Measurements from ENCODE around the gene OSBPL2.
A peak's percentile ranks its signal among the peaks of the same experiment; 100 is the strongest.

The OSBPL2 gene

DNA sequence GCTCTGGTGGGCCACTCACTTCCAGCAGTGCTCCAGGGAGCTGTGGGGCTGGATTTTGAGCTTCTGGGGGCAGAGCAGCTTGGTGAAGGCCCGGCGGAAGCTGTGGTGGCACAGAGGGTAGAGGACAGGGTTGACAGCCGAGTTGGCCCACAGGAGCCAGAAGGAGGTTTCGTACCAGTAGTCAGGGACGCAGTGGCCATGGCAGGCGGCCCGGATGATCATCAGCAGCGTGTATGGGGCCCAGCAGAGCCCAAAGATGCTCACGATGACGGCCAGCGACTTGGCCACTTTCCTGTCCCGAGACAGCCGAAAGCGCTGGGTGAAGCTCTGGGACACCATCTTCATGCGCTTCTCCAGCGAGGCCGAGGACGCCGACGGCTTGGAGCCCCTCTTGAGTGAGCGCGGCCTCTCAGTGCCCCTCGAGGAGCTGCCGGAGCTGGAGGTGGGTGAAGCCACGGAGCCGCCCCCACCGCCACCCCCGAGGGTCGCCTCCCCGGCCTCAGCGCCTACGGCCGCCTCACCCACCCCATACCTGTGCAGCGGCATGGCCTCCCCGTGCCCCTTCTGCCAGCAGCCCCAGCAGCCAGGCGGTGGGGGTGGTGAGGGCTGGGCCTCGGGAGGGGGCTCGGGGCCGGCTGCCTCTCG is 22.2 kb upstream of the OSBPL2 start:
- H3K27me3 ChIP-seq (ENCODE audit: control insufficient read depth in 1 of 2, insufficient read depth in 2 of 2, low read length in 2 of 2): peaks cover 53 to 66% of the 10 kb centered on the region in 2 donors
- no peaks in the 10 kb centered on the region for H3K36me3 ChIP-seq (ENCODE audit: control insufficient read depth in 2 of 2, insufficient read depth in 2 of 2, low read length in 2 of 2)
- no peak overlapping the region for H3K27ac ChIP-seq (ENCODE audit: low read length)
- no peak overlapping the region for H3K4me3 ChIP-seq (ENCODE audit: low read length in 2 of 2)
- no peaks in the 10 kb centered on the region for H3K9me3 ChIP-seq (ENCODE audit: control insufficient read depth in 2 of 2, low read length in 2 of 2)
- H3K9ac ChIP-seq (ENCODE audit: low read length in 2 of 2): no peak overlapping the region
- peaks cover 8% of the 10 kb centered on the region for H3K4me1 ChIP-seq (ENCODE audit: control insufficient read depth, insufficient read depth, low read length)

DNA sequence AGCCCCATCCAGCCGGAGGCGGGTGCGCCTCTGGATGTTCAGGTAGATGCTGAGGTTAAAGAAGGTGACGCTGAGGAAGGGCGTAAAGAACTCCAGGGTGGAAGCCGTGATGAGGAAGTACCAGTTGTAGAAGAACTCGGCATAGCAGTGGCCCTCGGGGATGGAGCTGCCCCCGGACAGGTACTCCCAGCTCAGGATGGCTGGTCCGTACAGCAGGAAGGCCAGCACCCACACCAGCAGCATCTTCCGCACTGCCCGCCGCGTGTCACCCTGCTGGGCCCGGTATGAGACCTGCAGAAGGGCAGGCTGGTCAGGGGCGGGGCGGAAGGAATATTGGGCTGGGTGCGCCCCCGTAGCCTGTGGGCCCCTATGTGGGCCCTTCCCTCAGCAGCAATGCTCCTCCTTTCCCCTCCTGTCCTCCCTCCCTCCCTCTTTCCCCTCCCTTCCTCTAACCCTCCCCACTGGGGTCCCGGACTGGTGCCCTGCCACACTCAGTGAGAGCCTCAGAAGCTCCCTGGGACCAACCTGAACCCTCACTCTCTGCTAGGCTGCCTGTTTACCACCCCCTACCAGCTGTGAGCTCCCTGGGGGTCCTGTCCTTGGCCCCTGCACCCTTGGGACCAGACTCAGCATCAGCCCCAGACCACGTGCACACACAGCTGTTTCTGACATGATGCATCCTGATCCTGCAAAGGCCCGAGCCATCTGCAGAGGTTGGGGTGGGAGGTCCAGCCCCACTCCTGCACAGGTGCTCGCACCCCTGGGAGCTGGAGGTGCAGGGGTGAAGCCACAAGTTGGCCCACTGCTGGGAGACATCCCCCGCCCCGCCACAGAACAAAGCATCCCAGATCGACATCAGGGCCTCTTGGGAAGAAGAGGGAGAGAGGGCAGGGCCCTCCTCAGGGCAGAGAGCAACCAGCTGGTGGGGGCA is 21.4 kb upstream of the OSBPL2 start:
- no peaks in the 10 kb centered on the region for H3K9me3 ChIP-seq (ENCODE audit: control insufficient read depth in 2 of 2, low read length in 2 of 2)
- H3K27ac ChIP-seq (ENCODE audit: low read length): no peak overlapping the region
- H3K27me3 ChIP-seq (ENCODE audit: control insufficient read depth in 1 of 2, insufficient read depth in 2 of 2, low read length in 2 of 2): peaks cover 54 to 66% of the 10 kb centered on the region in 2 donors
- no peak overlapping the region for H3K9ac ChIP-seq (ENCODE audit: low read length in 2 of 2)
- H3K4me1 ChIP-seq (ENCODE audit: control insufficient read depth, insufficient read depth, low read length): peaks cover 8% of the 10 kb centered on the region
- H3K4me3 ChIP-seq (ENCODE audit: low read length in 2 of 2): no peak overlapping the region
- H3K36me3 ChIP-seq (ENCODE audit: control insufficient read depth in 2 of 2, insufficient read depth in 2 of 2, low read length in 2 of 2): no peaks in the 10 kb centered on the region

DNA sequence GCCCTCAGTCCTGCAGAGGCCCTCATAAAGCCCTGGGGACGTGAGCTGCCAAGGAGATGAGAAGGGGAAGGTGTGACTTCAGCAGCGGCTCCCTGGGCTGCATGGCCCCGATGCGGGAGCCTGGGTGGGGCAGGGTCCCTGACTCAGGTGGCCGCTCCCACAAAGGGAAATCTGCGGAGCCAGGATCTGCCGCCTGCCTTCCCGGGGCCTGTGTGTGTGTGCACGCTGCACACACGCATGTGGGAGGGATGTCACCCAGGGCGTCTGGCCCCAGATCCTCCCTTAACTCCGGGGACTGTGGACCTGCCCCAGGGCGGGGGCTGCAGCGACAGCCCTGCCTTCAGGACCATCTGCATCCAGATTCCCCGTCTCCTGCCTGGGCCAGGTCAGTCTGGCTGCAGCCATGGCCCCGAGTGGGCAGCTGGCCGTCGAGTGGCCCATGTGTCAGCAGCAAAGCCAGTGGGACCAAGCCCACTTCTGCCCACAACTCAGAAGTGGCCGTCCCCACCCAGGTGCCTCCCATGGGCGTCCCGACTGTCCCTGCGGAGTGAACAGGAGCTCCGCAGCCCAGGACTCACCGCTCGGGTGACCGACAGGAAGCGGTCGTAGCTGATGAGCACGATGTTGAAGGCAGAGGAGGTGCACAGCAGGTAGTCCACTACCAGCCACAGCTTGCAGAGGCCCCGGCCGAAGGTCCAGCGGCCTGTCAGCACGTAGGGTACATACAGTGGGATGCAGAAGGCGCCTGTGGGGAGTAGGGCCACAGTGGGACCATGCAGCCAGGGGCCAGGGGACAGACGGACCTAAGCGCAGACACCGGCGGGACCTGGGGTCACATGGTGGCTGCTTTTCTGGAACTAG is 20.2 kb upstream of the OSBPL2 start:
- Histone ChIP-seq H3K36me3 (ENCODE audit: control insufficient read depth in 2 of 2, insufficient read depth in 2 of 2, low read length in 2 of 2) (no peaks in the 10 kb centered on the region), H3K9ac (ENCODE audit: low read length in 2 of 2) (no peak overlapping the region), H3K27ac (ENCODE audit: low read length) (no peak overlapping the region), H3K4me1 (ENCODE audit: control insufficient read depth, insufficient read depth, low read length) (peaks cover 8% of the 10 kb centered on the region), H3K27me3 (ENCODE audit: control insufficient read depth in 1 of 2, insufficient read depth in 2 of 2, low read length in 2 of 2) (peaks cover 58 to 72% of the 10 kb centered on the region in 2 donors), H3K4me3 (ENCODE audit: low read length in 2 of 2) (no peak overlapping the region), H3K9me3 (ENCODE audit: control insufficient read depth in 2 of 2, low read length in 2 of 2) (no peaks in the 10 kb centered on the region)

DNA sequence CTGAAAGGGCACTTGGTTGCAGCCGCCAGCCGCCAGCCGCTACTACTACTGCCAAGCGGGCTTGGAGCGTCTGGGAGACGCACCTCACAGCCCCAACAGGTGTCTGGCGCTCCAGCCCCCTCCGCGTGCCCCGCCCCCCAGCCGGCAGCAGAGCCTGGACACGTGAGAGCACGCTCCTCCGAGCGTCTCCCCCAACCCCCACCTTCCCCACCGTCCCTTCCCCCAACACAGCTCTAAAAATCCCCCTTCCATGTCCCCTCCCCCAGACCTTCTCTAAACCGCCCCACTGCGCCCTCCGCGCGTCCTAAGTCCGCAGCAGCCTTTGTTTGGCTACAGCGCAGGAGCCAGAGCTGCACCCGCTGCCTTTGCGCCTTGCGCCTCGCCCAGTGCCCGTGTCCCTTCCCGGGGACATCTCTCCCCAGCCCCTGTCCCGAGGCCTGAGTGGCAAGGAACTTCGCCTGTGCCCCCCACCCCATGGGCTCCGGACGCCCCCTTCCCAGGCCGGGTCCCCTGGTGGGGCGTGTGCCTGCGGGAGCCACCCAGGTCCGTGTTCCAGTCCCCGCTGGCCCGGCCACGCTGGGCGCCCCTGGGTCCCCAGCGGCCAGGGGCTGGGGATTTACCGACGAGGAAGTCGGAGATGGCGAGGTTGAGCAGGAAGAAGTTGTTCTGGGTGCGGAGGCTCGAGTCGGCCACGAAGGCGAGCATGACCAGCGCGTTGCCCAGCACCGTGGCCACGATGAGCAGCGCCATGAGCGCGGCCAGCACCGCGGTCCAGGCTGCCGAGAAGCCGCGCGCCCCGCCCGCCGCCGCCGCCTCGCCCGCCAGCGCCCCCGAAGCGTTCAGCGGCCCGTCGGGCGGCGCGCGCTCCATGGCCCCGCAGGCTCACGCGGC is 19.0 kb upstream of the OSBPL2 start:
- Histone ChIP-seq H3K4me1 (ENCODE audit: control insufficient read depth, insufficient read depth, low read length) (peaks cover 8% of the 10 kb centered on the region), H3K9me3 (ENCODE audit: control insufficient read depth in 2 of 2, low read length in 2 of 2) (no peaks in the 10 kb centered on the region), H3K4me3 (ENCODE audit: low read length in 2 of 2) (peak overlapping the region in 1 of 2 donors; percentile 22), H3K9ac (ENCODE audit: low read length in 2 of 2) (no peak overlapping the region), H3K27ac (ENCODE audit: low read length) (no peak overlapping the region), H3K27me3 (ENCODE audit: control insufficient read depth in 1 of 2, insufficient read depth in 2 of 2, low read length in 2 of 2) (peaks cover 61 to 69% of the 10 kb centered on the region in 2 donors), H3K36me3 (ENCODE audit: control insufficient read depth in 2 of 2, insufficient read depth in 2 of 2, low read length in 2 of 2) (no peaks in the 10 kb centered on the region)

DNA sequence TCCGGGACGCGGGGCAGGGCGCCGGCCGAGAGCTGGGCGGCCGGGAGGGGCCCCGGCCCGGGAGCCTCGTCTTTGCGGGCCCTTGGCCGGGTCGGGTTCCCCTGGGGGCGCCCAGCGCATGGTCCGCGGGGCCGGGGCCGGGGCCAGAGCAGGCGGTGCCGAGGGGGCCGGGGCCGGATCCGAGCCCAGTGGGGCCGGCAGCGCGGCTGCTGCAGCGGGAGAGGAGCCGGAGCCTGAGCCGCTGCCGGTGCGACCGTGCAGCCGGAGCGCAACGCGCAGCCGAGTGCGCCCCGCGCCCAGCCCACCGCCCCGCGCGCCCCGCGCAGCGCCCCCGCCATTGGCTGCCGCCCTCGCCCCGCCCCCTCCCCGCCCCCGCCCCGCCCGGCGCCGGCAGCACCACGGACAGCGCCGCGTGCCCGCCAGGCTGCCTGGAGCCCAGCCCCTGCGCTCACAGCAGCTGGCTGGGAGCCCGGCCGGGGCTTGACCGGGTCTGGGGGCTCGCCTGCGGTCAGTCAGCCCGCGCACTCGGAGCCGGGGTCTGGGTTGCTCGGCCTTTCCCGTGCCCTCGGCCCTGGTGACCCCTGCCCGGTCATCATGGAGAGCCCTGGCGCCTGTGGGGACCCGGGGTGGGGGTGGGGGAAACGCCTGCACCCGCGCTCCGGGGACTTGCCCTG is 18.2 kb upstream of the OSBPL2 start, which contains the start of gene HRH3:
Gene HRH3 (minus strand): TSS at position 287 of the 674 bp plus-strand sequence. CDS start 308 bp downstream, outside the sequence.
- H3K4me1 ChIP-seq (ENCODE audit: control insufficient read depth, insufficient read depth, low read length): peaks cover 8% of the 10 kb centered on the region
- no peaks in the 10 kb centered on the region for H3K36me3 ChIP-seq (ENCODE audit: control insufficient read depth in 2 of 2, insufficient read depth in 2 of 2, low read length in 2 of 2)
- H3K27me3 ChIP-seq (ENCODE audit: control insufficient read depth in 1 of 2, insufficient read depth in 2 of 2, low read length in 2 of 2): peaks cover 59 to 64% of the 10 kb centered on the region in 2 donors
- no peaks in the 10 kb centered on the region for H3K9me3 ChIP-seq (ENCODE audit: control insufficient read depth in 2 of 2, low read length in 2 of 2)
- H3K4me3 ChIP-seq (ENCODE audit: low read length in 2 of 2): peak within 1 kb of the TSS in 1 of 2 donors; percentile 47
- H3K9ac ChIP-seq (ENCODE audit: low read length in 2 of 2): no peak within 1 kb of the TSS
- H3K27ac ChIP-seq (ENCODE audit: low read length): no peak within 1 kb of the TSS

DNA sequence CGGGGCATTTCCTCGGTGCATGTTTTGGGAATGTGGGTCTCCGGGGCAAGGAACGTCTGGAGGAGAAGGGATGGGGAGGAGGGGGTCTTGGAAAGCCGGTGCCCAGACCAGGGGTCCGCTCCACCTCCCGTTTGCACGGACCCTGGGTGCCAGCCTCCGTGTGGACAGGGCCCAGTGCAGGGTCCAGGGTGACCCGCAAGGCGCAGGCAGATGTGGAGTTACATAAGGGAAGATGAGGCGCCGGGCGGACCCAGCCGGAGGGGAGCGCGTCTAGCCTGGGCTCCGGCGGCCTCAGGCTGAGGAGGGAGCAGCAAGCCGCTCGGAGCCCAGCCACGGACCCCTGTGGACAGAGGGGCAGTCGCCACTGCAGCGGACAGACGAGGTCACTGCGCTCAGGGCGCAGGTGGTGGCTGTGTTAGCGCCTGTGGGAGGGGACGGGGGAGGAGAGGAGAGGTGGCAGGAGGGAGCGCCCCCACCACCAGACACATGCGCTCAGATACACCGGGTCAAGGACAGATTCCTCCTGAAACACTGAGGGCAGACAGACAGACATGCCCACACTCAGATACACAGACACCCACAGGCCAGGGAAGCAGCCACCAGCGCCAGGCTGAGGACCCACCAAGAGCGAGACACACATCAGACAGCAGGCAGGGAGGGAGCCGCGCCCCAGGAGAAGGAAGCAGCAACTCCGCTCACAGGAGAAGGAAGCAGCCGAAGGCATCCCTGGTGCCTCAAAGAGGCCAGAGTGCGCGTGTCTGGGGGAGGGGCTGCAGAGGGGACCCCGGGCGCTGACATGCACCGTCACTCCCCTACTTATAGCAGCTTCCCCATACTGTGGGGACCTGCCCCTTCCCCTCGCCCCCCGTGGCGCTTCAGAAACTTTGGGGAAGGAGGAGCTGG is 17.4 kb upstream of the OSBPL2 start:
- H3K36me3 ChIP-seq (ENCODE audit: control insufficient read depth in 2 of 2, insufficient read depth in 2 of 2, low read length in 2 of 2): no peaks in the 10 kb centered on the region
- H3K9me3 ChIP-seq (ENCODE audit: control insufficient read depth in 2 of 2, low read length in 2 of 2): no peaks in the 10 kb centered on the region
- no peak overlapping the region for H3K9ac ChIP-seq (ENCODE audit: low read length in 2 of 2)
- no peak overlapping the region for H3K27ac ChIP-seq (ENCODE audit: low read length)
- H3K4me3 ChIP-seq (ENCODE audit: low read length in 2 of 2): no peak overlapping the region
- H3K4me1 ChIP-seq (ENCODE audit: control insufficient read depth, insufficient read depth, low read length): peaks cover 8% of the 10 kb centered on the region
- H3K27me3 ChIP-seq (ENCODE audit: control insufficient read depth in 1 of 2, insufficient read depth in 2 of 2, low read length in 2 of 2): peaks cover 60 to 62% of the 10 kb centered on the region in 2 donors

DNA sequence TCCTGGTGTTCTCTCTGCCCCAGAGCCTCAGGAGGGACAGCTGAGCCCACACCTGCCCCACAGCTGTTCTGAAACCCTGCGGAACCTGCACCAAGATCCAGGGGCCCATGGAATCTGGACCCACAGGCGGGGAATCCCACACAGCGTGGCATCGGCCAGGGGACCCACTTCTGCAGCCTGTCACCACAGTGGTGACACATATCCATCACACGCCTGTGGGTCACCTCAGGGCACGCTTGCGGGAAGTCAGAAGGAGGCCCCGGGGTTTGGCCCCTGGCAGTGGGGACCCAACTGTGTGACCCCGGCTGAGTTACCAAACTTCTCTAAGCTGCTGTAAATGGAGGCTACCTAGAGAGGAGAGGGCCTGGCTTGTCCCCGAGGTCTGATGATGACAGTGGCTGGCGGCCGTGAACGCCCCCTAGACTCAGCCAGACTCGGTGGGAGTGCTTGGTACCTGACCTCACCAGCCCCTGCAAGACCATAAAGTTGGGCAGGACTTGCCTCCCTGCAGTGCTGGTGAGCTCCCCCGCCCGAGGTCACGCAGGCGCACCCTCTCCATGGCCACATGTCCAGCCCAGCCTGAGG is 16.0 kb upstream of the OSBPL2 start:
- no peaks in the 10 kb centered on the region for H3K9me3 ChIP-seq (ENCODE audit: control insufficient read depth in 2 of 2, low read length in 2 of 2)
- H3K4me3 ChIP-seq (ENCODE audit: low read length in 2 of 2): no peak overlapping the region
- no peak overlapping the region for H3K9ac ChIP-seq (ENCODE audit: low read length in 2 of 2)
- peaks cover 8% of the 10 kb centered on the region for H3K4me1 ChIP-seq (ENCODE audit: control insufficient read depth, insufficient read depth, low read length)
- no peaks in the 10 kb centered on the region for H3K36me3 ChIP-seq (ENCODE audit: control insufficient read depth in 2 of 2, insufficient read depth in 2 of 2, low read length in 2 of 2)
- H3K27me3 ChIP-seq (ENCODE audit: control insufficient read depth in 1 of 2, insufficient read depth in 2 of 2, low read length in 2 of 2): peaks cover 57% of the 10 kb centered on the region in 2 donors
- H3K27ac ChIP-seq (ENCODE audit: low read length): no peak overlapping the region

DNA sequence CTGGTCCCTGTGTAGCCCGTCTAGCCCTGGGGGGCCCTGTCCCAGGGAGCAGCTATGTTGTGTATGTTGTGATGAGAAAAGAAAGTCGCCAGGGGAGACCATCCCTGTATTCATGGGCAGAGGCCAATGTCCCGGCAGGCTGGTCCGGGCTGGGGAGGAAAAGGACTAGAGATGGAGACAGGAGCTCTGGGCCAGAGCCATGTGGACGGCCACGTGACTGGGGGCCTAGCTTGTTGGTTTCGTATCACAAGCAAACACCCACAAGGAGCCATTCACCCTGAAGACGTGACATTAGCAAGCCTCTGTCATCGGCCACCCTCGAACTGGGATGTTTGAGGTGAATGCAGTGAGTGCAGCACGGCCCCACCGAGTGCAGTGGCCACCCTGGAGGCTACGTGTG is 15.3 kb upstream of the OSBPL2 start:
- H3K4me1 ChIP-seq (ENCODE audit: control insufficient read depth, insufficient read depth, low read length): peaks cover 8% of the 10 kb centered on the region
- no peak overlapping the region for H3K9ac ChIP-seq (ENCODE audit: low read length in 2 of 2)
- H3K27me3 ChIP-seq (ENCODE audit: control insufficient read depth in 1 of 2, insufficient read depth in 2 of 2, low read length in 2 of 2): peaks cover 55 to 56% of the 10 kb centered on the region in 2 donors
- no peak overlapping the region for H3K4me3 ChIP-seq (ENCODE audit: low read length in 2 of 2)
- no peaks in the 10 kb centered on the region for H3K9me3 ChIP-seq (ENCODE audit: control insufficient read depth in 2 of 2, low read length in 2 of 2)
- H3K27ac ChIP-seq (ENCODE audit: low read length): no peak overlapping the region
- H3K36me3 ChIP-seq (ENCODE audit: control insufficient read depth in 2 of 2, insufficient read depth in 2 of 2, low read length in 2 of 2): no peaks in the 10 kb centered on the region

All from stomach smooth muscle (tissue), 2 donors.